GM12878 (cell line): Measurements from ENCODE around the gene MFN2. TPM values are rescaled to one million over a fixed set of nuclear protein-coding genes. Genes with fewer than 3 reads are reported as not detected.

ENCODE experiments used
- ATAC-seq: fragments of 200-7000 bp; cut with Tn5 transposase; 3 replicates; pipeline ENCODE4 v1.9.1; 2020; ENCODE audit warnings: mild to moderate bottlenecking, moderate library complexity
- BruUV-seq: library from RNA; stranded (reverse); fragments of 400-500 nt; replicated peaks from 2 replicates; lab custom pipeline; 2021; lab: Mats Ljungman, UMichigan
- CTCF ChIA-PET: fragments of 300-600 bp; sonication (Branson Sonifier 250); formaldehyde crosslinking; extraction: SDS; loops from one replicate; lab custom pipeline; 2021; ENCODE audit warnings: inconsistent platforms; lab: Yijun Ruan, JAX
- POLR2A ChIA-PET: fragments of 350-600 bp; formaldehyde crosslinking; extraction: SDS; loops from one replicate; lab custom pipeline; 2021; ENCODE audit warnings: inconsistent platforms; lab: Charles Lee
- RAD21 ChIA-PET: fragments of 300-600 bp; sonication (Branson Sonifier 250); formaldehyde crosslinking; loops from one replicate; lab custom pipeline; 2023; ENCODE audit warnings: antibody characterized with exemption; ENCODE audit not compliant: unreplicated experiment; lab: Charles Lee
- SMC1A ChIA-PET: fragments of 300-600 bp; sonication (Branson Sonifier 250); formaldehyde crosslinking; loops from one replicate; lab custom pipeline; 2023; ENCODE audit not compliant: unreplicated experiment, uncharacterized antibody; lab: Charles Lee
- DNase-seq: peaks from one replicate; pipeline ENCODE4 v3.0.0-alpha.2; 2011; ENCODE audit warnings: low read depth, low spot score
- FAIRE-seq: peaks from 3 replicates; lab custom pipeline; 2011; peaks lifted over from hg19 to GRCh38; lab: Jason Lieb, UNC
- H2AFZ ChIP-seq: 2 replicates; pipeline ENCODE4 v1.6.0; 2011; ENCODE audit warnings: low read depth, low read length, control low read depth; ENCODE audit not compliant: control insufficient read depth
- H3K27ac ChIP-seq: 2 replicates; pipeline ENCODE4 v1.5.1; 2011; ENCODE audit warnings: control low read depth; ENCODE audit not compliant: control insufficient read depth, insufficient read depth
- H3K27me3 ChIP-seq, 2 experiments: replicated peaks in 1 of 2; 2 replicates each; pipeline versions ENCODE4 v1.6.0 to v1.6.1; 2011; ENCODE audit warnings: low read length in 1 of 2; ENCODE audit not compliant: control insufficient read depth in 2 of 2, insufficient read depth in 2 of 2
- H3K36me3 ChIP-seq, 2 experiments: 2 replicates each; pipeline ENCODE4 v1.5.1; 2011; ENCODE audit warnings: low read length in 1 of 2; ENCODE audit not compliant: control insufficient read depth in 2 of 2, insufficient read depth in 2 of 2
- H3K4me1 ChIP-seq: 2 replicates; pipeline ENCODE4 v1.6.1; 2011; ENCODE audit warnings: mild to moderate bottlenecking, low read length, moderate library complexity, mixed read lengths; ENCODE audit not compliant: control insufficient read depth, insufficient read depth
- H3K4me2 ChIP-seq: 2 replicates; pipeline ENCODE4 v1.6.0; 2011; ENCODE audit warnings: control low read depth; ENCODE audit not compliant: control insufficient read depth, insufficient read depth
- H3K4me3 ChIP-seq: fragments of 200-600 bp; sonication (generic); 2 replicates; pipeline ENCODE4 v1.5.1; 2016
- H3K79me2 ChIP-seq: 2 replicates; pipeline ENCODE4 v1.6.0; 2011; ENCODE audit warnings: low read length; ENCODE audit not compliant: control insufficient read depth, insufficient read depth
- H3K9ac ChIP-seq: 2 replicates; pipeline ENCODE4 v1.8.0; 2011; ENCODE audit warnings: low read length, control low read depth, mixed read lengths; ENCODE audit not compliant: control insufficient read depth, insufficient read depth
- H3K9me3 ChIP-seq: replicated peaks from 3 replicates; pipeline ENCODE4 v1.5.1; 2011; ENCODE audit warnings: mild to moderate bottlenecking, low read length; ENCODE audit not compliant: control insufficient read depth, insufficient read depth
- H4K20me1 ChIP-seq: 2 replicates; pipeline ENCODE4 v1.6.0; 2011; ENCODE audit not compliant: control insufficient read depth, insufficient read depth
- BACH1 ChIP-seq: fragments of 450-650 bp; IDR thresholded peaks from 2 replicates; pipeline ENCODE4 v1.6.1; 2017; ENCODE audit warnings: mild to moderate bottlenecking, borderline replicate concordance
- CHD2 ChIP-seq: IDR thresholded peaks from 2 replicates; pipeline ENCODE4 v1.6.1; 2011; ENCODE audit warnings: low read depth, low read length, improper control_type of control experiment, borderline replicate concordance
- E2F4 ChIP-seq: IDR thresholded peaks from 2 replicates; pipeline ENCODE4 v1.6.1; 2012; ENCODE audit warnings: low read depth, low read length, improper control_type of control experiment
- ETV6 ChIP-seq, 2 experiments: fragments of 450-650 bp in 1 of 2; IDR thresholded peaks in 1 of 2; conservative IDR thresholded peaks in 1 of 2; 2 replicates each; pipeline ENCODE4 v1.6.1; 2014; ENCODE audit warnings: antibody characterized with exemption in 1 of 2, borderline replicate concordance in 1 of 2, low read depth in 1 of 2, mild to moderate bottlenecking in 1 of 2, moderate library complexity in 1 of 2
- EZH2 ChIP-seq: IDR thresholded peaks from 2 replicates; pipeline ENCODE4 v1.6.1; 2012; ENCODE audit warnings: low read depth, mild to moderate bottlenecking, control low read depth, inconsistent platforms, low read length, borderline replicate concordance; ENCODE audit not compliant: control insufficient read depth
- HDAC2 ChIP-seq: fragments of 200-600 bp; sonication (generic); IDR thresholded peaks from 2 replicates; pipeline ENCODE4 v1.6.1; 2017
- HDAC6 ChIP-seq: fragments of 200-600 bp; sonication (generic); IDR thresholded peaks from one replicate; pipeline ENCODE4 v1.8.0; 2017; ENCODE audit warnings: antibody characterized with exemption; ENCODE audit not compliant: unreplicated experiment
- JUND ChIP-seq: IDR thresholded peaks from 2 replicates; pipeline ENCODE4 v1.6.1; 2012; ENCODE audit warnings: low read depth, mild to moderate bottlenecking, low read length, improper control_type of control experiment, moderate library complexity
- NR2C1 ChIP-seq: fragments of 450-650 bp; IDR thresholded peaks from 2 replicates; pipeline ENCODE4 v1.6.1; 2017; ENCODE audit warnings: antibody characterized with exemption, mild to moderate bottlenecking, moderate library complexity
- NRF1 ChIP-seq: conservative IDR thresholded peaks from 2 replicates; pipeline ENCODE4 v1.6.1; 2011; ENCODE audit warnings: mild to moderate bottlenecking, low read depth, low read length, improper control_type of control experiment
- PRDM15 ChIP-seq: fragments of 450-650 bp; formaldehyde crosslinking; IDR thresholded peaks from 2 replicates; pipeline ENCODE4 v1.4.0; 2020; ENCODE audit warnings: mild to moderate bottlenecking, moderate library complexity
- RBBP5 ChIP-seq: fragments of 200-600 bp; sonication (generic); conservative IDR thresholded peaks from 2 replicates; pipeline ENCODE4 v1.6.1; 2016
- SRF ChIP-seq, 2 experiments: IDR thresholded peaks; 2 replicates each; pipeline ENCODE4 v1.6.1; 2011; ENCODE audit warnings: low read depth in 2 of 2, low read length in 2 of 2, mild to moderate bottlenecking in 1 of 2, moderate library complexity in 1 of 2
- SUPT20H ChIP-seq: IDR thresholded peaks from 2 replicates; pipeline ENCODE4 v1.6.1; 2011; ENCODE audit warnings: low read depth, mild to moderate bottlenecking, low read length, moderate library complexity, borderline replicate concordance; ENCODE audit not compliant: control insufficient read depth
- ZNF207 ChIP-seq: fragments of 450-650 bp; IDR thresholded peaks from 2 replicates; pipeline ENCODE4 v1.6.1; 2014; ENCODE audit warnings: antibody characterized with exemption, mild to moderate bottlenecking, borderline replicate concordance
- ZNF687 ChIP-seq: fragments of 450-650 bp; IDR thresholded peaks from 2 replicates; pipeline ENCODE4 v1.6.1; 2017; ENCODE audit warnings: mild to moderate bottlenecking, moderate library complexity
- WGBS: methylation state at CpG from one replicate; pipeline ENCODE4 v1.1.6; 2016; ENCODE audit warnings: low lambda C conversion rate; ENCODE audit not compliant: insufficient replicate concordance, insufficient coverage; ENCODE audit errors: missing lambda C conversion rate; 5-methylcytosine and 5-hydroxymethylcytosine counted together
- in situ Hi-C: fragments of 300-500 bp; cut with MboI; formaldehyde crosslinking; loops from 9 replicates; pipeline ENCODE4 v1.14.3; 2018; ENCODE audit warnings: mixed read lengths
- intact Hi-C: fragments of 100-400 bp; cut with micrococcal nuclease; formaldehyde crosslinking; loops from one replicate; pipeline ENCODE4 v1.14.2; 2022; ENCODE audit not compliant: unreplicated experiment
- polyA plus RNA-seq, 11 experiments: library from polyadenylated mRNA; depleted of rRNA in 4 of 11; unstranded in 6 of 11; stranded (reverse) in 5 of 11; fragments of >200 nt; fragmentation: Nextera tagmentation in 4 of 11; fragmentation: Illumina TruSeq in 1 of 11; extraction: Ambion mirVana in 4 of 11; extraction: Trizol in 1 of 11; gene quantifications; 1 replicate in 1 of 11; 2 replicates in 10 of 11; pipeline versions ENCODE4 v1.2.1 to v1.2.3, GENCODE V29; 2011 to 2016; ENCODE audit warnings: inconsistent platforms in 2 of 11, missing spikeins in 2 of 11, low read depth in 1 of 11
- total RNA-seq, 4 experiments: library from RNA; depleted of rRNA in 3 of 4; stranded (reverse); fragments of >200 nt in 3 of 4; fragmentation: Illumina TruSeq in 1 of 4; extraction: Trizol in 1 of 4; gene quantifications; 2 replicates each; pipeline versions ENCODE4 v1.2.1 to v1.2.3, GENCODE V29; 2013 to 2021

The MFN2 gene
- total and polyA plus RNA-seq, 10 of the 15 experiments (the other 5 are each of a cell fraction or from before 2014, with no cell fraction given), result 5.3 to 64.4 (median 48.1) TPM

- intact Hi-C loops, result no loop called here
- no peak overlapping the region for H3K9ac ChIP-seq
- CTCF ChIA-PET, result no interaction called here
- H3K4me1 ChIP-seq, result no peaks in the 10 kb centered on the region; the same call in 1 of the 2 replicates
- H3K27me3 ChIP-seq, result no peaks in the 10 kb centered on the region
- RAD21 ChIA-PET, result no interaction called here
- no TSS peak for BruUV-seq
- no peaks in the 10 kb centered on the region for H4K20me1 ChIP-seq
- H2AFZ ChIP-seq, result no peak overlapping the region
- SMC1A ChIA-PET, result no interaction called here
- peaks cover 7% of the 10 kb centered on the region for H3K79me2 ChIP-seq
- H3K4me2 ChIP-seq, result no peak overlapping the region
- ATAC-seq (no peak), FAIRE-seq (no peak), DNase-seq (no peak)
- peaks cover 11 to 17% of the 10 kb centered on the region in 2 experiments; a peak in 3 of 4 replicates for H3K36me3 ChIP-seq
- POLR2A ChIA-PET, result no interaction called here
- WGBS, result 91% methylated on average over 10 of the region's 10 CpGs
- H3K4me3 ChIP-seq, result no peak overlapping the region
- in situ Hi-C loops, result no loop called here
- H3K9me3 ChIP-seq, result no peaks in the 10 kb centered on the region
- no peak overlapping the region for H3K27ac ChIP-seq
- no peak for TF ChIP-seq SUPT20H
- no peak for TF ChIP-seq CHD2
- TF ChIP-seq EZH2, result no peak
- no peak for TF ChIP-seq HDAC6
- TF ChIP-seq E2F4, result no peak
- TF ChIP-seq ZNF687, result no peak
- no peak for TF ChIP-seq ZNF207
- no peak for TF ChIP-seq BACH1
- TF ChIP-seq RBBP5, result no peak
- no peak for TF ChIP-seq HDAC2
- TF ChIP-seq PRDM15 (CRISPR knock-in tag), result no peak
- no peak for TF ChIP-seq SRF (IDR thresholded peaks at IDR 0.05; ENCODE audit: low read depth in 2 of 2, low read length in 2 of 2)
- TF ChIP-seq ETV6 (conservative IDR thresholded peaks at IDR 0.05 in 1 of 2, IDR thresholded peaks at IDR 0.05 in 1 of 2; ENCODE audit: borderline replicate concordance in 1 of 2, low read depth in 1 of 2), result no peak
- TF ChIP-seq JUND, result no peak
- TF ChIP-seq NR2C1, result no peak
- TF ChIP-seq NRF1, result no peak
These were observed 34.8 kb downstream of the MFN2 start for GRCh38 chr1:12015001-12015491.
